ENCODE measurements around the gene EPHB1.
"Not testable (repeated sequence)": the region's sequence is repeated elsewhere in the genome, so short reads cannot be mapped to it uniquely, and the experiment has no call there.

The EPHB1 gene

DNA sequence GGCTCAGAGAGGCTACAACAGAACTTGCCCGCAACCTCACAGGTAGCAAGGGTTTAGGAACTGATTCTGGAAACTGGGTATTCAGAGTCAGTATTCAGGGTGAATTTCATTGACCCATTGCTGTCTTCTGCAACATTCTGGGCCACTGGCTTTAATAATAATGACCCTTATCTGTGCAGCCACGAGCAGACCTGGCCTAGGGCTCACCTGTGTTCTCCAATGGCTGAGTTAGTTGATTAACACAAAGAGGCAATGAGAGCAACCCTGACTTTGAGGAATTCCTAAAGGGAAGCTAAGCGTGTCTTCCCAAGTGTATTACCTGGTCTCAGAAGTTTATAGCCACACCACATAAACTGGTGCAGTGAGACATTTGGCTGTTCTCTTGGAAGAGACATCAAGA lies 289.9 kb downstream of the EPHB1 start:
- DNase-seq (ENCODE audit: low read depth): no peak

GRCh38 chr3:135085652-135086436 lies 290.8 kb downstream of the EPHB1 start:
- DNase-seq (ENCODE audit: low read depth): no peak

DNA sequence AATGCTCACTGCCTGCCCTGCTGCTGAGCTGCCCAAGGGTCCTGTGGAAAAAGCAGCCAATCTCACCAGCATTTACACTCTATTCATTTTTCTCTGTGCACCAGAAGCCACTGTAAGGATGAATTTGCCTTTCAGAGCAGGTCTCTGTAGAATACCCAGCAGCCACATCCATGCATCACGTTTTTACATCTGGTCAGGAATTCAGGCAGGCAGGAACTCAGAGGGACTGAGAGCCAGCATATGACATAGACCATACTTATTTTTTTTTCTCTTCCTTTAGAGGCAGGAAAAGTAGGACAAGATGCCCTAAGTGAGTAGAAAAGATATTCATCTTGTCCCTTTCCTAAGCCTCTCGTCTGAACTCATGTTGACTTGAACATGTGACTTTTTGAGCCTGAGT lies 292.7 kb downstream of the EPHB1 start:
- no peak for DNase-seq (ENCODE audit: low read depth)

GRCh38 chr3:135089451-135089850 lies 294.4 kb downstream of the EPHB1 start:
- no peak for DNase-seq (ENCODE audit: low read depth)

- no peak for DNase-seq (ENCODE audit: low read depth)
Measured at GRCh38 chr3:135090020-135090717, 295.1 kb downstream of the EPHB1 start.

GRCh38 chr3:135091946-135092345 lies 296.9 kb downstream of the EPHB1 start:
- DNase-seq (ENCODE audit: low read depth): no peak

DNA sequence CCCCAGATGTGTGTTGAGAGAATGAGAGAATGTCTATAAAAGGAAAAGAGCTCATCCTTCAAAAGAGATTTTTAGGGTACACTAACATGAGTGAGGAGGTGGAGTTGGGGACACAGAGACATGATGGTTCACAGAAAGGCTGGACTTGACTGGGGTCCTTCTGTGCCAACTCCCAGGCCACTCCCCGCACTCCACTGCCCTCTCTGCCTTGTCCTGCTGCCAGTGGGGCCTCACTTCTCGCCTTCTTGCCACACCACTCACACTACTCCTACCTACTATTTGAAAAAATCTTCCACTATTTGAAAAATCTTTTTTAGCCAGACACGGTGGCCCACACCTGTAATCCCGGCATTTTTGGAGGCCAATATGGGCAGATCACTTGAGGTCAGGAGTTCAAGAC lies 298.1 kb downstream of the EPHB1 start:
- DNase-seq (ENCODE audit: low read depth): no peak

DNA sequence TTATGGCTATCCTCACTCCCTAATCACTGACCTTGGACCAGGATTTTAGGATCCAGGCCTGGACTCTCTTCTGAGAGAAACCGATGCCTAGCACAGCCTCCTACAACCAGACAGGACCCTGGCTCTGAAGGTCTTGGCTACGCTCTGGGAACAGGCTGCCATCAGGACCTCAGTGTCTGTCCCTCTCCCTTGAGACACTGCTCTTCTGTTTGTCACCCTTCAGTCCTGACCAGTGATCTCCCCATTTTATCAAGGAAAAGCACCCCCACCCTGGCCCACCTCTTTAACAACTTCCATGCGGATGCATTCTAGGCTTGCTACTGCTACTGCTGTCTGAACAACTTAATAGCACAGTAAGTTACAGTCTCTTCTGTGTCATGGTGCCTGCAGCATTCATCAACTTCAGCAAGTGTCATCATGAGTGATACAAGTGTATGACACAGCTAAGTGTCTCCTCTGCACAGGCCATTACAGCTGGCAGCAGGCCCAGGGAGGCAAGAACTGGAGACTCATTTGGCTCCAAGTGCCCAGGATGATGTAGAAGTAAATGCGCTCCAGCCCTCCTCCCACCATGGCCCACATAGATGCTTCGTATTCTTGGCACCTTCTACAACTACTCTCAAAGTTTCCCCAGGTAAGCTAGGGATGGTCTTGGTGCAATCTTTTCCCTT lies 302.4 kb downstream of the EPHB1 start:
- DNase-seq (ENCODE audit: low read depth): no peak

DNA sequence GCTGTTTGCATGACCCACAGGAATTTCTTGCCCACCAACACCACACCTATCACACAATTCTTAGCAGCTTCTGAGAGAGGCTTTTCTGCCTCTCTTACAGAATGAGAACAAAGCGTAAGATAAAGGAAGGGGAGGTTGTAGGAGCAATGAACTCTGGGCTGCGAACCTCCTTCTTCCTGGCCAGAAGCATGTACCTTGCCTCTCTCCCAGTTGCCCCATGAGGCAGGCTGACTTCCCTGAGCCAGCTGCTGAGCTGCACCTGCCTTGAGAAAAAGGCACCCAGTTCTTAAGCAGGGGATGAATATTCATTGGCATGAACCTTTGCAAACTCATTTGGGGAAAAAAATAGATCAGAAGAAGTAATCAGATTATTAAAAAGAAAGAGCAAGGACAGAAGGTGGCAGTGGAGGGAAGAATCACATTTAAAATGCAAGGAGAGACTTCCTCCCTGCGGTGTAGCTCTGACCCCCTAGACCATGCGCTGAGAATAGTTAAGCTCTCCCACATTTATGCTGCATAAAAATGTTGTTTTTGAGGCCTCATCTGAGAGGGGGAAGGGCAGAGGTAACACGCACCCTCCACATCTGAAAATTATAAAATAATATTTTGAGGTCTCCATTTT lies 304.8 kb downstream of the EPHB1 start:
- no peak for DNase-seq (ENCODE audit: low read depth)

GRCh38 chr3:135100366-135100765 lies 305.3 kb downstream of the EPHB1 start:
- DNase-seq (ENCODE audit: low read depth): no peak

- DNase-seq (ENCODE audit: low read depth): no peak
Measured at GRCh38 chr3:135103917-135104316, 308.9 kb downstream of the EPHB1 start.

- DNase-seq (ENCODE audit: low read depth): no peak
Measured at GRCh38 chr3:135106445-135106844, 311.4 kb downstream of the EPHB1 start.

DNA sequence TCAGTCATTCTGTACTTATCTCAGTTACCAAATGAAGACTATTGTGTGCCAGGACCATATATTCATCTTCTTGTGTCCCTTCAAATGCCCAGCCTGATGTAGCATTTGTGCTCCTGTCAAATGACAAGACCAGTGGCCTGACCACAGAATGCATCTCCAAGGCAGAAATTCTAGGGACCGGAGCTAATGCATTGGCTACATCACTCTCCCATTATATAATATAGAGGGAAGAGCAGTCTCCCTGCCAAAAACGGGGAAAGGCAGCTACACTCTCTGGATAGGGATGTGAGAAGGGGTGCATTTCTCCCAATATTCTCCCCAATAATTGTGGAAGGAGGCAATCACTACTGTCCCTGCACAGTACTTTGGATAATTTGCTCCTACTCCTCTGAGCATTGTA lies 312.0 kb downstream of the EPHB1 start:
- DNase-seq (ENCODE audit: low read depth): no peak

DNA sequence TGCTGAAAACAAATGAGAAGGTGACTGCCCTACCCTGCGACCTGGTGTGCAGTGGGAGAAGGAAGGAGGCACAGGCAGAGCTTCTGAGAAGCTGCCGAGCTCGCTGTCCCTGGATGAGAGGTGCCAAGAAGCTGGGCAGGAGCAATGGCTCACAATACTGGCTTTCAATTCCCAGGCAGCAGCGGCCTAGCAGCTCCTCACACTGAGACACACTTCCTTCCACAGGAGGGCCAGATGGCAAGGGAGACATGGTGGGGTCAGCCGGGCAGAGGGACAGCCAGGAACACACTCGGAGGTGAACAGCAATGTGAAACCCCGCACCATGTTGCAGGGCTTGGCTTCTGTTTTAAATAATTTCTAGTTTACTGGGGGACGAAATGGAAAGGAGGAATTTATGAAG lies 314.6 kb downstream of the EPHB1 start:
- DNase-seq (ENCODE audit: low read depth): no peak

DNA sequence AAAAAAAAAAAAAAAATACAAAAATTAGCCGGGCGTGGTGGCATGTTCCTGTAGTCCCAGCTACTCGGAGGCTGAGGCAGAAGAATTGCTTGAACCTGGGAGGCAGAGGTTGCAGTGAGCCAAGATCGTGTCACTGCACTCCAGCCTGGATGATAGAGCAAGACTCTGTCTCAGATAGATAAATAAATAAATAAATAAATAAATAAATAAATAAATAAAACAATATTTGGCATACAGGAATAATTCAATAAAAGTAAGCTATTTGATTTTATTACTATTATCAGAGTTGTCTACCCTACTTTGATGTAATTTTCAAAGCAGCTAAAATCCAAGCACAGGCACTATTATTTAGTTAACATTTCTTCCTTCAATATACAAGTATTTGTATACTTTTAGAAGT lies 319.5 kb downstream of the EPHB1 start:
- not testable (repeated sequence) for DNase-seq (ENCODE audit: low read depth)

DNA sequence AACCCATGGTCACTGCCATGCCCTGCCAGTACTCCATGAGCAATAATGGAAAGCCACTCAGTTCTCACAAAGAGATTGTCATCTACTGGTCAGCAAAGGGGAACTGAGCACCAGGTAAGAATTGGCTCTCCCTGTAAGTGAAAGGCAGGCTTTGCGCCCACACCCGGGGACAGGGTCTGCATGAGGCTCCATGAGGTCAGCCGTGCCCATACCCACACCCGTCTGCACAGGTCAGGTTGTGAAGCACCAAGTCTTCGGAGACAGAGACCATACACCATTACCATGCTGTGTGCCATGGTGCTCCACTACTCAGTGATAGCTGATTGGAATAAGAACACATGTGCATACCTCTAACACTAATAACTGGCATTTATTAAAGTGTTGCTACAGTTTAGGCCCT lies 322.9 kb downstream of the EPHB1 start:
- no peak for DNase-seq (ENCODE audit: low read depth)

DNA sequence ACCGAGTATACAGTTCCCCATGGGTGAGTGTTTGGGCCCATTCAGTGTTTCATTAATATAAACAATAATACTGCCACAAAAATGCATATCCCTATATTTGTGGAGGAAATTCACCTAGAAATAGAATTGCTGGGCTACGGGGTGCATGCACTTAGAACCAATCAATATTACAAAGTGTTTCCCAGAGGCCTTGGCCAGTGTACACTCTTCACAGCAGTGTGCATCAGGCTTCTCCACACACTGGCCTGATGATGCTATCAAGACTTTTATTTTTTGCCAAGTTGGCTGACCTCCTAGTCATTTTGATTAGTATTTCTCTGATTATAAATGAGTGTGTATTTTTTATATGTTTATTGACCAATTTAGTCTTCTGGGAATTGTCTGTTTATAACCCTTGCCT lies 323.7 kb downstream of the EPHB1 start:
- no peak for DNase-seq (ENCODE audit: low read depth)

GRCh38 chr3:135125171-135125801 lies 330.2 kb downstream of the EPHB1 start:
- DNase-seq (ENCODE audit: low read depth): no peak

GRCh38 chr3:135127946-135128470 lies 332.9 kb downstream of the EPHB1 start:
- no peak for DNase-seq (ENCODE audit: low read depth)

DNA sequence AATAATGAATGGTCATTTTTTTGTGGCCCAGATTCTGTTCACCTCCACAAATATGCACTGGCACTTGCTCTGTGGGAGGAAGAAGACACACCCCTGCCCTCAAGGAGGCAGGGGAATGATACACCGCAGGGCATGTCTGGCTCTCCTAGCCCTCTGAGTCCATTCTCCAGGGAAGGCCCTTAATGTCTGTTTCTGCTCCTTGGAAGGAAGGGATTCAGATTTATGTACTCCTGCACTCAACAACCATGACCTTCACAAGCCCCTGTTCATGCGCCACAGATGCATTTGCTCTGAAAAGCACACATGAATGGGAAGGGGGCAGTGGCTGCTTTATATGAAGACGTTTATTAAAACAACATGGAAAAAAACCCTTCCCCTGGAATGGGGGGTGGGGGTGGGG lies 333.8 kb downstream of the EPHB1 start:
- no peak for DNase-seq (ENCODE audit: low read depth)

GRCh38 chr3:135131290-135131689 lies 336.2 kb downstream of the EPHB1 start:
- no peak for DNase-seq (ENCODE audit: low read depth)
